Measurements from ENCODE around the gene GNAS. TPM values are rescaled to one million over a fixed set of nuclear protein-coding genes. Genes with fewer than 3 reads are reported as not detected.
A peak's percentile ranks its signal among the peaks of the same experiment; 100 is the strongest.

The GNAS gene
- 100 to 1,000 TPM; 334 to 513 (median 458) TPM for total RNA-seq

DNA sequence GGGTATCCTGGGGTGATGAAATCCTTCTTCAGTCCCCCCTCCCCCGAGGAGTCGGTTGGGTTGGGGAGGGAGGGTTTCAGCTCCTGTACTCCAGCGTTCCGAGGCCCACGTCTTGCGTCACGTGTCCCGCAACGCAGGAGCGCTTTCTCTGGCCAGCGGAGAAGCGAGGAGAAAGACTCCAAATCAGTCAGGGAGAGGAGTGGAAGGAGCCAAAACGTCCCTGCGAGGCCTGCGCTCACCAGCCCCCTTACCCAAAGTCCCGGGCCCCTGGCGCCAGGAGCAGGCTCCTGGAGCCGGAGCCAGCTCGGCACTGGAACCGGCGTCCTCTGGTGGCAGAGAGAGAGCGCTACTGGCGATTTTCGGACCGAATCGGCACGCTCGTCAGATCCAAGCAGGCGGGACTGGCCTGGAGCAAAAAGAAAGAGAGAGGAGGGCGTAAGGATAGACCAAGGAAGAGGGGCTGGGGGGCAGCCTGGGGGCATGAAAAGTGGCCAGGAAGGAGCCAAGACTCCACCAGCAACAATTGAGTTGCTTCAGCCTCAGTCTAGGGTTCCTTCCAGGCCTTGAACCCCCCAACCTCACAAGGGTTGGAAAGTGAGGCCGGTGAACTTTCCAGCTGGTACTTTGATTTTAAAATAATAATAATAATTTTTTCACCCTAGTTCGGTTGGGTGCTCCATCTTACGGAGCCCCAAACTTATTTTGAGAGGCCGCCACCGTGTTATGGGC is at the start of gene GNAS:
TSS of gene GNAS (plus strand) at position 174 of the 729 bp plus-strand sequence.
- TF ChIP-seq CTCF (IDR thresholded peaks at IDR 0.05) (peak in 5 of 6 experiments; percentile 42 to 67 (median 50)), POLR2A (IDR thresholded peaks at IDR 0.05) (no peak)
- Histone ChIP-seq H3K4me1 (peaks cover 0 to 52% (median 16%) of the 10 kb centered on the region in 3 donors), H3K36me3 (no peaks in the 10 kb centered on the region), H3K9me3 (no peaks in the 10 kb centered on the region), H3K27me3 (peaks cover 0 to 99% (median 1%) of the 10 kb centered on the region in 4 donors), H3K4me3 (peak within 1 kb of the TSS; percentile 11 to 64 (median 50)), H3K27ac (no peak within 1 kb of the TSS)
- no peak for DNase-seq
- 26 to 86% methylated on average over 5 to 16 of the region's 35 CpGs for WGBS, 2 donors
- intact Hi-C loops (cut with DNase I), result no loop called here

- intact Hi-C loops (cut with DNase I), result no loop called here
- Histone ChIP-seq H3K4me1 (no peaks in the 10 kb centered on the region), H3K27me3 (peaks cover 0 to 41% (median 0%) of the 10 kb centered on the region in 4 donors), H3K27ac (no peak overlapping the region), H3K4me3 (no peak overlapping the region), H3K36me3 (no peaks in the 10 kb centered on the region), H3K9me3 (no peaks in the 10 kb centered on the region)
- no peak for DNase-seq
- TF ChIP-seq CTCF (IDR thresholded peaks at IDR 0.05) (no peak), POLR2A (IDR thresholded peaks at IDR 0.05) (no peak)
- 57 to 85% methylated on average over 4 to 13 of the region's 18 CpGs for WGBS, 2 donors
Measured at GRCh38 chr20:58803533-58803932, 49.0 kb upstream of the GNAS start.

DNA sequence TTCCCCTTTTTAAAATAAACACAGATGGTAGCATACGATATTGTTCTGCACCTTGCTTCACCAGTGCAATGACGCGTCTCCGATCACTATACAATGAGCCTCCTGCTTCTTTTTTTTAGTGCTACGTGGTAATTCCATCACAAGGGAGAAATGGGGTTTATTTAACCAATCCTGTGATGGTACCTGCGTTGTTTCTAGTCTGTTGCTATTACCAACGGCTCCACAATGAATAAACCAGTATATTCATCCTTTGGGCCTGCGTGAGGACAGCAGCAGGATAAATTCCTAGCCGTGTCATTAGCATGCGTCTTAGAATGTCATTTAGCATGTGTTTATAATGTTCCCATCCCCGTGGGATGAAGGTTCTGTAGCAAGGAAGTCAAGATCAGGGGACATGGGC is 44.7 kb upstream of the GNAS start:
- no peak for DNase-seq
- no peak overlapping the region for H3K4me3 ChIP-seq
- H3K36me3 ChIP-seq, result no peaks in the 10 kb centered on the region
- TF ChIP-seq CTCF (IDR thresholded peaks at IDR 0.05) (no peak), POLR2A (IDR thresholded peaks at IDR 0.05) (no peak)
- H3K4me1 ChIP-seq, result no peaks in the 10 kb centered on the region
- H3K9me3 ChIP-seq, result no peaks in the 10 kb centered on the region
- 73 to 74% methylated on average over 11 of the region's 11 CpGs for WGBS, 2 donors
- H3K27ac ChIP-seq, result no peak overlapping the region
- peaks cover 0 to 67% (median 0%) of the 10 kb centered on the region in 4 donors for H3K27me3 ChIP-seq
- intact Hi-C loops (cut with DNase I), result no loop called here

- intact Hi-C loops (cut with DNase I), result no loop called here
- Histone ChIP-seq H3K9me3 (no peaks in the 10 kb centered on the region), H3K4me1 (no peaks in the 10 kb centered on the region), H3K4me3 (no peak overlapping the region), H3K27me3 (peaks cover 0 to 65% (median 0%) of the 10 kb centered on the region in 4 donors), H3K27ac (no peak overlapping the region), H3K36me3 (no peaks in the 10 kb centered on the region)
- no peak for TF ChIP-seq CTCF (IDR thresholded peaks at IDR 0.05)
- no peak for TF ChIP-seq POLR2A (IDR thresholded peaks at IDR 0.05)
- DNase-seq, result no peak
- 66% methylated on average over 11 to 16 of the region's 17 CpGs for WGBS, 2 donors
Measured at GRCh38 chr20:58808271-58809046, 44.1 kb upstream of the GNAS start.

All from esophagus squamous epithelium (tissue), 5 donors.